Trophoblast cell (in vitro differentiated cells and primary cell): ENCODE measurements around the gene MFSD6.

ENCODE experiments used
- DNase-seq, 2 donors: peaks; one replicate each; pipeline ENCODE4 v3.0.0-alpha.2; 2016
- H2AFZ ChIP-seq: 2 replicates; pipeline ENCODE4 v1.6.1; 2013; ENCODE audit warnings: low read length, moderate library complexity, mild to moderate bottlenecking; ENCODE audit not compliant: insufficient read depth, poor library complexity
- H2AK5ac ChIP-seq: 2 replicates; pipeline ENCODE4 v1.6.1; 2013; ENCODE audit warnings: mild to moderate bottlenecking, low read length
- H2BK120ac ChIP-seq: 2 replicates; pipeline ENCODE4 v1.6.1; 2013; ENCODE audit warnings: low read length, mild to moderate bottlenecking, moderate library complexity; ENCODE audit not compliant: insufficient read depth, poor library complexity
- H2BK12ac ChIP-seq: 2 replicates; pipeline ENCODE4 v1.6.1; 2013; ENCODE audit warnings: mild to moderate bottlenecking, low read length, moderate library complexity
- H2BK5ac ChIP-seq: 2 replicates; pipeline ENCODE4 v1.6.1; 2013; ENCODE audit warnings: low read length, low read depth, moderate library complexity, mild to moderate bottlenecking; ENCODE audit not compliant: poor library complexity
- H3K14ac ChIP-seq: 2 replicates; pipeline ENCODE4 v1.6.1; 2013; ENCODE audit warnings: mild to moderate bottlenecking, low read length
- H3K18ac ChIP-seq: 2 replicates; pipeline ENCODE4 v1.6.1; 2013; ENCODE audit warnings: mild to moderate bottlenecking, low read length
- H3K23ac ChIP-seq: 2 replicates; pipeline ENCODE4 v1.6.1; 2013; ENCODE audit warnings: low read length
- H3K27ac ChIP-seq: 2 replicates; pipeline ENCODE4 v1.5.1; 2013; ENCODE audit warnings: low read depth, mild to moderate bottlenecking, inconsistent platforms, low read length, moderate library complexity
- H3K27me3 ChIP-seq: 2 replicates; pipeline ENCODE4 v1.6.1; 2013; ENCODE audit warnings: inconsistent platforms, mild to moderate bottlenecking, low read length, moderate library complexity; ENCODE audit not compliant: insufficient read depth
- H3K36me3 ChIP-seq, 2 experiments: 1 replicate in 1 of 2; 2 replicates in 1 of 2; pipeline ENCODE4 v1.6.1; 2013; ENCODE audit warnings: low read length in 2 of 2, mild to moderate bottlenecking in 2 of 2, moderate library complexity in 1 of 2; ENCODE audit not compliant: insufficient read depth in 2 of 2, control insufficient read depth in 1 of 2
- H3K4ac ChIP-seq: 2 replicates; pipeline ENCODE4 v1.6.1; 2013; ENCODE audit warnings: low read depth, mild to moderate bottlenecking, low read length, moderate library complexity
- H3K4me1 ChIP-seq, 2 experiments: 1 replicate in 1 of 2; 2 replicates in 1 of 2; pipeline ENCODE4 v1.6.1; 2013; ENCODE audit warnings: low read length in 2 of 2, mild to moderate bottlenecking in 2 of 2, moderate library complexity in 1 of 2; ENCODE audit not compliant: insufficient read depth in 2 of 2, control insufficient read depth in 1 of 2
- H3K4me2 ChIP-seq: 2 replicates; pipeline ENCODE4 v1.6.1; 2013; ENCODE audit warnings: inconsistent platforms, mild to moderate bottlenecking, low read length, moderate library complexity
- H3K4me3 ChIP-seq: 2 replicates; pipeline ENCODE4 v1.5.1; 2013; ENCODE audit warnings: mild to moderate bottlenecking, low read depth, low read length, inconsistent platforms
- H3K79me1 ChIP-seq: one replicate; pipeline ENCODE4 v1.6.1; 2013; ENCODE audit warnings: low read length
- H3K79me2 ChIP-seq: 2 replicates; pipeline ENCODE4 v1.6.1; 2013; ENCODE audit warnings: low read length, mild to moderate bottlenecking; ENCODE audit not compliant: control insufficient read depth, insufficient read depth, poor library complexity
- H3K9ac ChIP-seq: 2 replicates; pipeline ENCODE4 v1.6.1; 2013; ENCODE audit warnings: mild to moderate bottlenecking, low read length
- H3K9me3 ChIP-seq: 2 replicates; pipeline ENCODE4 v1.6.1; 2013; ENCODE audit warnings: low read depth, mild to moderate bottlenecking, control low read depth, inconsistent platforms, low read length; ENCODE audit not compliant: insufficient read depth
- H4K12ac ChIP-seq: 2 replicates; pipeline ENCODE4 v1.6.1; 2013; ENCODE audit warnings: low read depth, mild to moderate bottlenecking, low read length, moderate library complexity
- H4K8ac ChIP-seq: 2 replicates; pipeline ENCODE4 v1.6.1; 2013; ENCODE audit warnings: low read depth, mild to moderate bottlenecking, low read length, moderate library complexity
- H4K91ac ChIP-seq: one replicate; pipeline ENCODE4 v1.6.1; 2013; ENCODE audit warnings: low read depth, mild to moderate bottlenecking, low read length, moderate library complexity
- WGBS: extraction: QIAGEN DNeasy Blood & Tissue Kit; methylation state at CpG from one replicate; pipeline ENCODE4 v1.1.7; 2013; ENCODE audit warnings: missing lambda C conversion rate; ENCODE audit not compliant: insufficient read length, insufficient coverage; ENCODE audit errors: extremely low coverage; 5-methylcytosine and 5-hydroxymethylcytosine counted together

The MFSD6 gene

DNA sequence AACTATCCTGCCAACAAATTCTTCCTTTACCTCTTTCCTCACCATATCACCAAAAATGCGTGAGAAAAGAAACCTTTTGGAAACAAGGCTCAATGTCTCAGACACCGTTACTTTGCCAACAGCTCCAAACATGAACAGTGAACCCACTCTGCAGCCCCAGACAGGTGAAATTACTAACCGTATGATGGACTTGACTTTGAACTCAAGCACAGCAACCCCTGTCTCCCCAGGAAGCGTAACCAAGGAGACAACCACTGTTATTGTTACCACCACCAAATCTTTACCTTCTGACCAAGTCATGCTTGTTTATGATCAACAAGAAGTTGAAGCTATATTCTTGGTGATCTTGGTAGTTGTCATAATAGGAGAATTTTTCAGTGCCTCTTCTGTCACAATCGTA is 28.4 kb downstream of the MFSD6 start:
- H3K23ac ChIP-seq, result no peak overlapping the region
- H3K14ac ChIP-seq, result no peak overlapping the region
- H3K36me3 ChIP-seq, result no peaks in the 10 kb centered on the region
- H3K79me2 ChIP-seq, result no peaks in the 10 kb centered on the region
- no peaks in the 10 kb centered on the region for H3K79me1 ChIP-seq
- no peaks in the 10 kb centered on the region for H3K27me3 ChIP-seq
- H3K18ac ChIP-seq, result no peak overlapping the region
- no peak overlapping the region for H2BK120ac ChIP-seq
- H3K9ac ChIP-seq, result no peak overlapping the region
- no CpG with 5 or more reads among the region's 5 CpGs for WGBS
- H2BK5ac ChIP-seq, result no peak overlapping the region
- no peak overlapping the region for H3K4ac ChIP-seq
- no peaks in the 10 kb centered on the region for H3K9me3 ChIP-seq
- no peak overlapping the region for H4K91ac ChIP-seq
- H3K4me2 ChIP-seq, result no peak overlapping the region
- H3K27ac ChIP-seq, result no peak overlapping the region
- H4K8ac ChIP-seq, result no peak overlapping the region
- H3K4me3 ChIP-seq, result no peak overlapping the region
- H4K12ac ChIP-seq, result no peak overlapping the region
- no peak overlapping the region for H2AK5ac ChIP-seq
- H2BK12ac ChIP-seq, result no peak overlapping the region
- no peaks in the 10 kb centered on the region for H3K4me1 ChIP-seq
- no peak overlapping the region for H2AFZ ChIP-seq
- no peak for DNase-seq

DNA sequence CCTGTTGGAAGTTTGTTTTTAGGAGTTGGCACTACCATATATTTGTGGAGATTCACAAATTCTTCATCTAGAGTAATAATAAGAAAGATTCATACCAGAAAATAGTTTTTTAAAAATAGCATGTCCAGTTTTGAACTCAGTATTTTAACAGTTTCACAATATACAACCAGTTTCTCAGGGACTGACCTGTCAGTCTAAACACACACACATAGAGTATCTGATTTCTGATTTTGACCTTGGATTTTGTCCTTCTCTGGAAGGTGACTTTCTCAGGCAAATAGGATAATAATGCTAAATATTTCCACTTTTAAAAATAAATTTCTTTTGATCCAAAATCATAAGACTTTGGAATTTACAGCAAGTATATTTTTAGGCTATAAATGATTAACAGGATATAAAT is 32.0 kb downstream of the MFSD6 start:
- H3K4me3 ChIP-seq, result no peak overlapping the region
- no peaks in the 10 kb centered on the region for H3K27me3 ChIP-seq
- H3K14ac ChIP-seq, result no peak overlapping the region
- H3K23ac ChIP-seq, result no peak overlapping the region
- no peak overlapping the region for H2AK5ac ChIP-seq
- no peaks in the 10 kb centered on the region for H3K79me1 ChIP-seq
- no peak for DNase-seq
- no peak overlapping the region for H3K18ac ChIP-seq
- no peak overlapping the region for H4K8ac ChIP-seq
- H3K36me3 ChIP-seq, result no peaks in the 10 kb centered on the region
- H4K12ac ChIP-seq, result no peak overlapping the region
- no peaks in the 10 kb centered on the region for H3K9me3 ChIP-seq
- no peak overlapping the region for H3K4me2 ChIP-seq
- H3K4me1 ChIP-seq, result no peaks in the 10 kb centered on the region
- H3K79me2 ChIP-seq, result no peaks in the 10 kb centered on the region
- H3K4ac ChIP-seq, result no peak overlapping the region
- H2BK5ac ChIP-seq, result no peak overlapping the region
- H2BK12ac ChIP-seq, result no peak overlapping the region
- H2AFZ ChIP-seq, result no peak overlapping the region
- H3K9ac ChIP-seq, result no peak overlapping the region
- no peak overlapping the region for H2BK120ac ChIP-seq
- no peak overlapping the region for H4K91ac ChIP-seq
- H3K27ac ChIP-seq, result no peak overlapping the region

DNA sequence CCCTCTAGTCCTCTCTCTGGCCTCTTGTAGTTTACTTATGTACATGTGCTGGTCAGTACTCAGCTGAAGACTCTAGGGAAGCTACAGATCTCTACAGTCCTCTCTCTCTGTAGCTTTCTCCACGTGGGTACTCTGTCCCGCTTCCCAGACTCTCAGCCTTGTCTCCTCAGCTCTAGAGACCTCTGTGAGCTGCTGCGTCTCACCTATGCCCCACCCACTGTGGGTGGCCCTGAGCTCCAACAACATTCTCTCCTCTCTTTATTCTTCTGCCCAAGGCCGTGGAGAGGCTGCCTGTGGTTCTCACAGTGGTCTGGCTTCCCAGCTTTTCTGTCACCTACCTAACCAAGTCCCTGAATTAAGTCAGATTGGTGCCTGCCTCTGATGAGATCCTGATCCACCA is 33.4 kb downstream of the MFSD6 start:
- no peak overlapping the region for H3K9ac ChIP-seq
- no peak overlapping the region for H4K91ac ChIP-seq
- H2BK5ac ChIP-seq, result no peak overlapping the region
- H2AK5ac ChIP-seq, result no peak overlapping the region
- no peak overlapping the region for H2BK120ac ChIP-seq
- H3K9me3 ChIP-seq, result no peaks in the 10 kb centered on the region
- no peak overlapping the region for H2BK12ac ChIP-seq
- no peak overlapping the region for H3K18ac ChIP-seq
- H3K4me3 ChIP-seq, result no peak overlapping the region
- no peaks in the 10 kb centered on the region for H3K36me3 ChIP-seq
- no peak overlapping the region for H3K4me2 ChIP-seq
- H3K14ac ChIP-seq, result no peak overlapping the region
- H3K79me1 ChIP-seq, result no peaks in the 10 kb centered on the region
- H3K4me1 ChIP-seq, result no peaks in the 10 kb centered on the region
- no peak for DNase-seq
- H3K27ac ChIP-seq, result no peak overlapping the region
- H3K79me2 ChIP-seq, result no peaks in the 10 kb centered on the region
- no peaks in the 10 kb centered on the region for H3K27me3 ChIP-seq
- no CpG with 5 or more reads among the region's 4 CpGs for WGBS
- no peak overlapping the region for H4K12ac ChIP-seq
- no peak overlapping the region for H3K4ac ChIP-seq
- H2AFZ ChIP-seq, result no peak overlapping the region
- no peak overlapping the region for H3K23ac ChIP-seq
- no peak overlapping the region for H4K8ac ChIP-seq

DNA sequence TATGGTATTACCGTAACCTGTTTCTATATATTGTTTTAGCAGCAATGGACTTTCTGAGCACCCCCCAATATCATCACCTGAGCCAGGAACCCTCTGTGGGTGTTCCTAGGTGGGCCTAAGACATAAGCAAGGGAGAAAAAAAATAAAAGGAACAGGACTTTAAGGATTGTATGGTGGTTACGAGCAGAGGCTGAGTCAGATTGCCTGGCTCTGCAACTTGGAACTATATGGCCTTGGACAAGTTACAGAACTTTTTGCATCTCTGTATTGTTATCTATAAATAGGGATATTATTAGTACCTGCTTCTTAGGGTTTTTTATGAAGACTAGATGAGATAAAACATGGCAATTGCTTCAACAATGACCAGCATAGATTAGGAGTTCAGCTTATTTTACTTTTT is 34.9 kb downstream of the MFSD6 start:
- H3K23ac ChIP-seq, result no peak overlapping the region
- H3K18ac ChIP-seq, result no peak overlapping the region
- no peak overlapping the region for H3K27ac ChIP-seq
- H3K4ac ChIP-seq, result no peak overlapping the region
- no peak overlapping the region for H2BK12ac ChIP-seq
- no CpG with 5 or more reads among the region's 2 CpGs for WGBS
- H3K4me2 ChIP-seq, result no peak overlapping the region
- H2AK5ac ChIP-seq, result no peak overlapping the region
- H3K4me3 ChIP-seq, result no peak overlapping the region
- H4K12ac ChIP-seq, result no peak overlapping the region
- H3K14ac ChIP-seq, result no peak overlapping the region
- H4K8ac ChIP-seq, result no peak overlapping the region
- no peaks in the 10 kb centered on the region for H3K27me3 ChIP-seq
- no peak overlapping the region for H2AFZ ChIP-seq
- H4K91ac ChIP-seq, result no peak overlapping the region
- no peak overlapping the region for H2BK5ac ChIP-seq
- no peaks in the 10 kb centered on the region for H3K36me3 ChIP-seq
- H3K79me1 ChIP-seq, result no peaks in the 10 kb centered on the region
- DNase-seq, result no peak
- H3K9ac ChIP-seq, result no peak overlapping the region
- H3K79me2 ChIP-seq, result no peaks in the 10 kb centered on the region
- H2BK120ac ChIP-seq, result no peak overlapping the region
- no peaks in the 10 kb centered on the region for H3K4me1 ChIP-seq
- H3K9me3 ChIP-seq, result no peaks in the 10 kb centered on the region
